K562 (cell line): ENCODE results near the gene PCK2. TPM values are rescaled to one million over a fixed set of nuclear protein-coding genes. Genes with fewer than 3 reads are reported as not detected.

Experiments used
- ATAC-seq: fragments of 200-7000 bp; cut with Tn5 transposase; 3 replicates; pipeline ENCODE4 v1.9.1; 2020; ENCODE audit warnings: moderate library complexity
- BruUV-seq: library from RNA; stranded (reverse); fragments of 400-500 nt; replicated peaks from 2 replicates; lab custom pipeline; 2021; lab: Mats Ljungman, UMichigan
- CTCF ChIA-PET: fragments of 300-600 bp; formaldehyde crosslinking; extraction: SDS; loops from one replicate; lab custom pipeline; 2021; ENCODE audit warnings: low intra/inter-chr PET ratio; lab: Yijun Ruan, JAX
- POLR2A ChIA-PET: fragments of 300-600, 350-650 bp; sonication (Branson Sonifier 250); formaldehyde crosslinking; extraction: SDS; loops from one replicate; lab custom pipeline; 2021; ENCODE audit warnings: antibody characterized with exemption, inconsistent platforms; lab: Yijun Ruan, JAX
- DNase-seq, 4 experiments: peaks; one replicate each; pipeline versions ENCODE4 v3.0.0 to v3.0.0-alpha.2; 2011 to 2018; ENCODE audit warnings: low spot score in 3 of 4, mixed read lengths in 3 of 4; ENCODE audit errors: extremely low read depth in 1 of 4
- FAIRE-seq: peaks from 2 replicates; lab custom pipeline; 2011; peaks lifted over from hg19 to GRCh38; lab: Jason Lieb, UNC
- H2AFZ ChIP-seq: 2 replicates; pipeline ENCODE4 v1.6.0; 2011; ENCODE audit warnings: low read depth, low read length, control low read depth, inconsistent platforms
- H3K27ac ChIP-seq: fragments of 200-600 bp; 3 replicates; pipeline ENCODE4 v1.8.0; 2011; ENCODE audit warnings: low read depth, mild to moderate bottlenecking, control low read depth, inconsistent platforms, low read length, moderate library complexity, mixed read lengths; ENCODE audit errors: extremely low read depth
- H3K27me3 ChIP-seq, 2 experiments: fragments of 300-600 bp in 1 of 2; 2 replicates in 1 of 2; 3 replicates in 1 of 2; pipeline versions ENCODE4 v1.6.0 to v1.8.0; 2011; ENCODE audit warnings: inconsistent platforms in 2 of 2, low read length in 2 of 2, mild to moderate bottlenecking in 1 of 2, mixed read lengths in 1 of 2, moderate library complexity in 1 of 2; ENCODE audit not compliant: control insufficient read depth in 2 of 2, insufficient read depth in 2 of 2
- H3K36me3 ChIP-seq: fragments of 300-600 bp; 3 replicates; pipeline ENCODE4 v1.8.0; 2011; ENCODE audit warnings: mild to moderate bottlenecking, low read length, inconsistent platforms; ENCODE audit not compliant: control insufficient read depth, insufficient read depth
- H3K4me1 ChIP-seq, 2 experiments: fragments of 200-600 bp in 1 of 2; replicated peaks in 1 of 2; 2 replicates in 1 of 2; 3 replicates in 1 of 2; pipeline versions ENCODE4 v1.5.1 to v1.8.0; 2011; ENCODE audit warnings: inconsistent platforms in 2 of 2, low read length in 2 of 2, mild to moderate bottlenecking in 1 of 2, mixed read lengths in 1 of 2, moderate library complexity in 1 of 2; ENCODE audit not compliant: control insufficient read depth in 2 of 2, insufficient read depth in 2 of 2
- H3K4me2 ChIP-seq: 2 replicates; pipeline ENCODE4 v1.6.1; 2011; ENCODE audit warnings: low read length, control low read depth, inconsistent platforms, mixed read lengths; ENCODE audit not compliant: insufficient read depth
- H3K4me3 ChIP-seq: fragments of 200-600 bp; sonication (generic), shearing (Covaris generic); 2 replicates; pipeline ENCODE4 v1.5.1; 2016; ENCODE audit warnings: control low read depth, inconsistent platforms
- H3K79me2 ChIP-seq: fragments of 200-600 bp; 3 replicates; pipeline ENCODE4 v1.8.0; 2011; ENCODE audit warnings: low read length, inconsistent platforms; ENCODE audit not compliant: control insufficient read depth, insufficient read depth
- H3K9ac ChIP-seq, 2 experiments: 2 replicates each; pipeline versions ENCODE4 v1.6.0 to v1.6.1; 2011; ENCODE audit warnings: low read depth in 2 of 2, low read length in 2 of 2, control low read depth in 1 of 2, inconsistent platforms in 1 of 2, mild to moderate bottlenecking in 1 of 2, mixed read lengths in 1 of 2; ENCODE audit not compliant: insufficient read depth in 1 of 2
- H3K9me1 ChIP-seq: one replicate; pipeline ENCODE4 v1.6.0; 2011; ENCODE audit warnings: inconsistent platforms, mild to moderate bottlenecking, low read length, moderate library complexity; ENCODE audit not compliant: control insufficient read depth, insufficient read depth
- H3K9me3 ChIP-seq: replicated peaks from 2 replicates; pipeline ENCODE4 v1.5.1; 2011; ENCODE audit warnings: low read depth, low read length, inconsistent platforms; ENCODE audit not compliant: control insufficient read depth, insufficient read depth
- H4K20me1 ChIP-seq: replicated peaks from 2 replicates; pipeline ENCODE4 v1.6.1; 2011; ENCODE audit warnings: low read length, inconsistent platforms, mixed read lengths; ENCODE audit not compliant: control insufficient read depth, insufficient read depth
- KDM5B ChIP-seq: fragments of 200-600 bp; sonication (generic); IDR thresholded peaks from 2 replicates; pipeline ENCODE4 v1.6.1; 2012; ENCODE audit warnings: low read depth, mild to moderate bottlenecking, moderate library complexity, low read length, control low read depth, inconsistent platforms; ENCODE audit not compliant: insufficient replicate concordance
- MEF2D ChIP-seq: conservative IDR thresholded peaks from 2 replicates; pipeline ENCODE4 v1.6.1; 2016; ENCODE audit warnings: low read depth, missing genetic modification characterization, missing compliant biosample characterization
- RBM22 ChIP-seq: fragments of 200-400 bp; formaldehyde crosslinking; IDR thresholded peaks from 2 replicates; pipeline ENCODE4 v1.6.1; 2018; ENCODE audit warnings: low read length, low read depth; ENCODE audit not compliant: poor library complexity, severe bottlenecking
- WGBS: fragments of 100-300 bp; shearing (Covaris generic); methylation state at CpG from one replicate; pipeline ENCODE4 v1.1.6; 2016; ENCODE audit warnings: low coverage, mixed read lengths; ENCODE audit not compliant: insufficient coverage; ENCODE audit errors: missing lambda C conversion rate; 5-methylcytosine and 5-hydroxymethylcytosine counted together
- in situ Hi-C: fragments of 300-500 bp; cut with MboI; formaldehyde crosslinking; loops from 4 replicates; pipeline ENCODE4 v1.15.0; 2018; ENCODE audit warnings: inconsistent platforms, mixed read lengths
- intact Hi-C: fragments of 100-400 bp; cut with micrococcal nuclease; formaldehyde crosslinking; loops from 2 replicates; pipeline ENCODE4 v1.14.2; 2022
- polyA plus RNA-seq, 8 experiments: library from polyadenylated mRNA; depleted of rRNA in 4 of 8; stranded (reverse) in 5 of 8; unstranded in 3 of 8; fragments of >200 nt; fragmentation: Nextera tagmentation in 2 of 8; fragmentation: Illumina TruSeq in 1 of 8; extraction: Ambion mirVana in 2 of 8; extraction: Trizol in 1 of 8; gene quantifications; 2 replicates each; pipeline versions ENCODE4 v1.2.1 to v1.2.3, GENCODE V29; 2011 to 2014; ENCODE audit warnings: inconsistent platforms in 1 of 8, missing spikeins in 1 of 8
- total RNA-seq, 7 experiments: library from RNA; depleted of rRNA in 6 of 7; stranded (reverse); fragments of >200 nt in 6 of 7; fragmentation: Illumina TruSeq in 2 of 7; extraction: Trizol in 2 of 7; gene quantifications; 2 replicates each; pipeline versions ENCODE4 v1.2.1 to v1.2.3, GENCODE V29; 2011 to 2021; ENCODE audit warnings: low replicate concordance in 1 of 7

Gene PCK2
- total and polyA plus RNA-seq, 9 of the 15 experiments (the other 6 are each of a cell fraction or from before 2014, with no cell fraction given) = 3.3 to 60.9 (median 30.4) TPM

DNA sequence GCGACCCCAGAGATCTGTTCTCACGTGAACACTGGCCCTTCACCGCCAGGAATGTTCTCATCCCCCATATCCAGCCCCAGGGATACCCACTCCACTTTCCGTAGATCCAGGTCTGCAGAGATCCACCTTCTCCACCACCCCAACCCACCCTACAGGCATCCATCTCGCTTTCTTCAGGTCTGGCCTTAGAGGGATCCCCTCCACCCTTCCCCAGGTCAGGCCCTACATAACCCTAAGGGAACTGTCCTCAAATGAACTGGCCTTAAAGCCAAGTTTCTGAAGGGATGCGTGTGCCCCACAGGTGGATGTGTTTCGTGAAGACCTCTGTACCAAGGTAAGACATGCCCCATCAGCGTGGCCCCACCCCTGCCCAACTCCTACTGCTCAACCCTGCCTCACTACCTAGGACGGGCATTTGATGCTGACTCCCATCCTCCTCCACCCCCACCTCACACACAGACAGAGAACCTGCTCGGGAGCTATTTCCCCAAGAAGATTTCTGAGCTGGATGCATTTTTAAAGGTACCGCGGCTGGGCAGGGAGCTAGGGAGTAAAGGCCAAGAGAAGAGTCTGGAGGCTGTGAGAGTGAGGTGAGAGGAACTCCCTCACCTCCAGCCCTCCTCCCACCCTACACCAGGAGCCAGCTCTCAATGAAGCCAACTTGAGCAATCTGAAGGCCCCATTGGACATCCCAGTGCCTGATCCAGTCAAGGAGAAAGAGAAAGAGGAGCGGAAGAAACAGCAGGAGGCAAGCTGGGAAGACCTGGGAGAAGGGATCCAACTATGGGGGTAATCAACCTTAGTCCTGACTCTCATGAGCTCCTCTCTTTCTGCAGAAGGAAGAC is 42.8 kb downstream of the PCK2 start:
- Histone ChIP-seq H3K4me1 (peaks cover 7 to 37% of the 10 kb centered on the region in 2 experiments; a peak in 4 of 5 replicates), H4K20me1 (no peaks in the 10 kb centered on the region; the same call in 1 of the 2 replicates), H3K27ac (no peak overlapping the region), H3K4me3 (peak overlapping the region; percentile 92), H2AFZ (no peak overlapping the region), H3K9ac (peak overlapping the region; percentile 71 to 93; a peak in 3 of 4 replicates), H3K79me2 (peaks cover 20% of the 10 kb centered on the region), H3K9me3 (no peaks in the 10 kb centered on the region), H3K4me2 (peak overlapping the region; percentile 72), H3K9me1 (no peaks in the 10 kb centered on the region), H3K27me3 (no peaks in the 10 kb centered on the region), H3K36me3 (peaks cover 24% of the 10 kb centered on the region)
- FAIRE-seq (no peak), ATAC-seq (no peak), DNase-seq (no peak)
- ChIA-PET POLR2A (interaction anchor here (0.9 to 1.8 kb wide), 3 partner anchors 9 to 22 kb away, joined by 4 read pairs; partner anchors contain the start of genes DCAF11, NRL and PSME2), CTCF (no interaction called here)
- intact Hi-C loops = no loop called here
- 23% methylated on average over 9 of the region's 13 CpGs for WGBS
- no peak for TF ChIP-seq MEF2D (tag)
- no peak for TF ChIP-seq RBM22
- peak; percentile 8 for TF ChIP-seq KDM5B
- no TSS peak for BruUV-seq
- in situ Hi-C loops = no loop called here
